Lung microvascular endothelial cell (primary cell): ENCODE measurements around the gene ZFR. TPM values are rescaled to one million over a fixed set of nuclear protein-coding genes. Genes with fewer than 3 reads are reported as not detected.
"Not testable (repeated sequence)": the region's sequence is repeated elsewhere in the genome, so short reads cannot be mapped to it uniquely, and the experiment has no call there.

Source experiments
- DNase-seq, 2 donors: peaks; one replicate each; pipeline versions ENCODE4 v3.0.0 to v3.0.0-alpha.2; 2010; ENCODE audit warnings: low read depth in 2 of 2
- total RNA-seq: library from RNA; depleted of rRNA; stranded (reverse); fragments of >200 nt; gene quantifications from 2 replicates; pipeline ENCODE4 v1.2.1, GENCODE V29; 2014

Gene ZFR
- total RNA-seq, 1 donor from 2014 or later = 63.1 TPM

GRCh38 chr5:32413466-32414263 is 30.9 kb downstream of the ZFR start:
- DNase-seq = peak; percentile 29 to 48

- DNase-seq = peak in 1 of 2 donors; percentile 11
These were observed 33.9 kb downstream of the ZFR start for GRCh38 chr5:32410630-32411029.

GRCh38 chr5:32406650-32407049 is 37.9 kb downstream of the ZFR start:
- DNase-seq = no peak

GRCh38 chr5:32405507-32405906 is 39.0 kb downstream of the ZFR start:
- DNase-seq = no peak

GRCh38 chr5:32403760-32404159 is 40.8 kb downstream of the ZFR start:
- DNase-seq = no peak

GRCh38 chr5:32400401-32400800 is 44.1 kb downstream of the ZFR start:
- DNase-seq = no peak

GRCh38 chr5:32398754-32399153 is 45.8 kb downstream of the ZFR start:
- not testable (repeated sequence) for DNase-seq

GRCh38 chr5:32394981-32395380 is 49.6 kb downstream of the ZFR start:
- DNase-seq = no peak

GRCh38 chr5:32392039-32392438 is 52.5 kb downstream of the ZFR start:
- no peak for DNase-seq

GRCh38 chr5:32390819-32391591 is 53.5 kb downstream of the ZFR start:
- DNase-seq = peak; percentile 28 to 61

- peak in 1 of 2 donors; percentile 36 for DNase-seq
These were observed 56.0 kb downstream of the ZFR start for GRCh38 chr5:32388432-32389129.

- no peak for DNase-seq
These were observed 56.7 kb downstream of the ZFR start for GRCh38 chr5:32387841-32388240.

- no peak for DNase-seq
These were observed 57.3 kb downstream of the ZFR start for GRCh38 chr5:32387211-32387610.

GRCh38 chr5:32384621-32385020 is 59.9 kb downstream of the ZFR start:
- DNase-seq = no peak

GRCh38 chr5:32383586-32383985 is 61.0 kb downstream of the ZFR start:
- no peak for DNase-seq

- DNase-seq = no peak
These were observed 61.5 kb downstream of the ZFR start for GRCh38 chr5:32383065-32383464.

GRCh38 chr5:32379421-32379820 is 65.1 kb downstream of the ZFR start:
- peak; percentile 8 to 11 for DNase-seq

- DNase-seq = no peak
These were observed 65.6 kb downstream of the ZFR start for GRCh38 chr5:32378966-32379365.

GRCh38 chr5:32369542-32370155 is 74.9 kb downstream of the ZFR start:
- DNase-seq = no peak

- DNase-seq = no peak
These were observed 75.5 kb downstream of the ZFR start for GRCh38 chr5:32369032-32369431.

- DNase-seq = not testable (repeated sequence)
These were observed 77.3 kb downstream of the ZFR start for GRCh38 chr5:32367271-32367670.

- no peak for DNase-seq
These were observed 78.9 kb downstream of the ZFR start for GRCh38 chr5:32365623-32366022.
